ENCODE data around the gene NDST4.

The NDST4 gene

DNA sequence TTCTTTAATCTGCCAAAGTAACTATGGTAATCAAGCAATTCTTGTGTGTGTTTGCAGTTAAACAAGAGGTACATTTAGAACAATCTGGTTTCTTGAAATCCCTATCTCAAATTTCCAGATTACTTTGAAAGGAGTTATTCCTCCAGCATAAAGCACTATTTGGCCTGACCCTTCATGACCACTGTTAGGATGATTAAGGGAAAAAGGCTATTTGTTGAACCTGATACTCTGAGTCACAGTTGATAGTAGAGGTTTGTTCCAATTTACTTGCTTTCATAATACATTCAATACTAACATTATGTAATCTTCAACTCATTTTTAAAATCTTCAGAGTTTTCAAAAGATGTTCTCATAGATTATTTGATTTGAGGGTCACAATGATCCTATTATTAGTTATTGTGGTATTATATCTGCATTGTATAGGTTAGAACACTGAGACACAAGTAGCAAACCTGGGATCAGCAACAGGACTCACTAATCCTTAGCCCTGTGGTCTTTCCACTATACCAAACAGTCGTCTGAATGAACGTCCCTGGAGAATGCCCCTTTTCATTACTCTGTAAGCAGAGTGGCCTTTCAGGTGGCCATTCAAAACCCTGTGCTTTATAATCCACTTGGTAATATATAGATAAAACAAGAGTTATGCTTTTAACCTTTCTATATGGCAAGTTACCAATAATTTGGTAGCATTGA, 8.1 kb upstream of the NDST4 start:
- ATAC-seq (ENCODE audit: insufficient read depth, low read depth): no peak
- Histone ChIP-seq H3K27ac (ENCODE audit: low read length) (no peak overlapping the region), H3K79me2 (ENCODE audit: insufficient read depth, low read length) (no peaks in the 10 kb centered on the region), H3K36me3 (ENCODE audit: insufficient read depth, low read length) (no peaks in the 10 kb centered on the region), H3K27me3 (ENCODE audit: insufficient read depth, low read length, poor library complexity) (no peaks in the 10 kb centered on the region), H3K9me3 (ENCODE audit: insufficient read depth, low read length, severe bottlenecking) (no peaks in the 10 kb centered on the region), H3K4me3 (ENCODE audit: low read depth in 1 of 2, low read length in 2 of 2) (no peak overlapping the region), H2AFZ (ENCODE audit: low read depth, low read length) (no peak overlapping the region), H3K4me1 (ENCODE audit: insufficient read depth, low read length) (no peaks in the 10 kb centered on the region), H3K9ac (ENCODE audit: low read depth, low read length) (no peak overlapping the region), H4K20me1 (ENCODE audit: insufficient read depth, low read length) (no peaks in the 10 kb centered on the region), H3K4me2 (ENCODE audit: insufficient read depth, low read length) (no peak overlapping the region)
- DNase-seq: no peak
- no peak for TF ChIP-seq EZH2 (IDR thresholded peaks at IDR 0.05; ENCODE audit: borderline replicate concordance, low read depth, low read length, severe bottlenecking)
- TF ChIP-seq, protein P1, sequence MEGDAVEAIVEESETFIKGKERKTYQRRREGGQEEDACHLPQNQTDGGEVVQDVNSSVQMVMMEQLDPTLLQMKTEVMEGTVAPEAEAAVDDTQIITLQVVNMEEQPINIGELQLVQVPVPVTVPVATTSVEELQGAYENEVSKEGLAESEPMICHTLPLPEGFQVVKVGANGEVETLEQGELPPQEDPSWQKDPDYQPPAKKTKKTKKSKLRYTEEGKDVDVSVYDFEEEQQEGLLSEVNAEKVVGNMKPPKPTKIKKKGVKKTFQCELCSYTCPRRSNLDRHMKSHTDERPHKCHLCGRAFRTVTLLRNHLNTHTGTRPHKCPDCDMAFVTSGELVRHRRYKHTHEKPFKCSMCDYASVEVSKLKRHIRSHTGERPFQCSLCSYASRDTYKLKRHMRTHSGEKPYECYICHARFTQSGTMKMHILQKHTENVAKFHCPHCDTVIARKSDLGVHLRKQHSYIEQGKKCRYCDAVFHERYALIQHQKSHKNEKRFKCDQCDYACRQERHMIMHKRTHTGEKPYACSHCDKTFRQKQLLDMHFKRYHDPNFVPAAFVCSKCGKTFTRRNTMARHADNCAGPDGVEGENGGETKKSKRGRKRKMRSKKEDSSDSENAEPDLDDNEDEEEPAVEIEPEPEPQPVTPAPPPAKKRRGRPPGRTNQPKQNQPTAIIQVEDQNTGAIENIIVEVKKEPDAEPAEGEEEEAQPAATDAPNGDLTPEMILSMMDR (IDR thresholded peaks at IDR 0.05; ENCODE audit: borderline replicate concordance, extremely low read depth, low read length, poor library complexity, severe bottlenecking): no peak

DNA sequence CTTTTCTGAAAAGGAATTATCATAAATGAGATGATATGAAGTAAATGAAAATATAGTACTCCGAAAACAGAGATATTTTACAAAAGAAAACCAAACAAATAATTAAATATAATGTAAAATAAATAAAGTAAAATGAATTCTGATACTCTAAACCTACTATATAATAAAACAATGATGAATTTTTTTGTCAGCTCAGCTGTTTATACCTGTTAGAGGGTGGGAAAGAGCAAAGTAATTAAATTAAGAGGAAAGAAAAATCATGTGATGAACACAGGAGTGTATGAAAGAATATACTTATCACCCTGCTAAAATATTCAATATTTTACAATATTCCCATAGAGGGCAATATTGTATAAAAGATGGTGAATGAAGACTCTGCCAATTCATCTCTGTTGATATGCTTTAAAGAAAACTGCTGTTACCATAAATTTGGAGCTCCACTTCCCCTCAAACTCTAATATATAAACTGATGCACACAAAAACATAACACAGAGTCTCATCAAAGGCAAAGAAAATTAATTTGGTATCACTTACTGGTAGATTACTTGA, 6.5 kb upstream of the NDST4 start:
- no peak overlapping the region for H3K27ac ChIP-seq (ENCODE audit: low read length)
- H3K4me2 ChIP-seq (ENCODE audit: insufficient read depth, low read length): no peak overlapping the region
- H3K4me1 ChIP-seq (ENCODE audit: insufficient read depth, low read length): no peaks in the 10 kb centered on the region
- no peaks in the 10 kb centered on the region for H3K27me3 ChIP-seq (ENCODE audit: insufficient read depth, low read length, poor library complexity)
- no peaks in the 10 kb centered on the region for H3K9me3 ChIP-seq (ENCODE audit: insufficient read depth, low read length, severe bottlenecking)
- H2AFZ ChIP-seq (ENCODE audit: low read depth, low read length): no peak overlapping the region
- H3K36me3 ChIP-seq (ENCODE audit: insufficient read depth, low read length): no peaks in the 10 kb centered on the region
- H3K79me2 ChIP-seq (ENCODE audit: insufficient read depth, low read length): no peaks in the 10 kb centered on the region
- H4K20me1 ChIP-seq (ENCODE audit: insufficient read depth, low read length): no peaks in the 10 kb centered on the region
- TF ChIP-seq EZH2 (IDR thresholded peaks at IDR 0.05; ENCODE audit: borderline replicate concordance, low read depth, low read length, severe bottlenecking): no peak
- TF ChIP-seq, protein P1 (IDR thresholded peaks at IDR 0.05; ENCODE audit: borderline replicate concordance, extremely low read depth, low read length, poor library complexity, severe bottlenecking): peak; percentile 40
- no peak overlapping the region for H3K9ac ChIP-seq (ENCODE audit: low read depth, low read length)
- H3K4me3 ChIP-seq (ENCODE audit: low read depth in 1 of 2, low read length in 2 of 2): no peak overlapping the region
- no peak for DNase-seq
- peak; percentile 33; the same call in 1 of the 3 replicates for ATAC-seq (ENCODE audit: insufficient read depth, low read depth)

DNA sequence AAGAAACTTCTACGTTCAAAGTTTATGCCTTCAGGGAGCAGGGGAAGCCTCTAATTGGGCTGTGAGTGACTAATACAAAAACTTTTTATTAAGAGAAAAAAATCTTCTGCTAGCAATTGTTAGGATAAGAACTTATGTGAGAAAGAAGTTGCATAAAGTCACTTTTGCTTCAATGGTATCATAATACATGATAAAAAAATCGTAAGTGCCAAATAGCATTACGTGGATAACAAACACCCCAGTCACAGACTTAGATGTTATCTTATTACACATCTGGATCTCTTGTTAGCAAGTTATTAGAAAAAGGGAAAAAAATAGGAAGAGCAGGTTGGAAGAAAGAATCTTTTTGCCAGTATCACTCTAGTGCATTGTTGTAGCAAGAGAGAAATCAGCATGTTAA, 4.2 kb upstream of the NDST4 start:
- no peaks in the 10 kb centered on the region for H3K9me3 ChIP-seq (ENCODE audit: insufficient read depth, low read length, severe bottlenecking)
- TF ChIP-seq, protein P1 (IDR thresholded peaks at IDR 0.05; ENCODE audit: borderline replicate concordance, extremely low read depth, low read length, poor library complexity, severe bottlenecking): no peak
- no peak for TF ChIP-seq EZH2 (IDR thresholded peaks at IDR 0.05; ENCODE audit: borderline replicate concordance, low read depth, low read length, severe bottlenecking)

More for the DNA sequence above, 4.2 kb upstream of the NDST4 start:
- Histone ChIP-seq H4K20me1 (ENCODE audit: insufficient read depth, low read length) (no peaks in the 10 kb centered on the region), H3K27ac (ENCODE audit: low read length) (no peak overlapping the region), H3K4me1 (ENCODE audit: insufficient read depth, low read length) (no peaks in the 10 kb centered on the region), H3K36me3 (ENCODE audit: insufficient read depth, low read length) (no peaks in the 10 kb centered on the region), H3K27me3 (ENCODE audit: insufficient read depth, low read length, poor library complexity) (no peaks in the 10 kb centered on the region), H2AFZ (ENCODE audit: low read depth, low read length) (no peak overlapping the region), H3K79me2 (ENCODE audit: insufficient read depth, low read length) (no peaks in the 10 kb centered on the region), H3K4me2 (ENCODE audit: insufficient read depth, low read length) (no peak overlapping the region), H3K4me3 (ENCODE audit: low read depth in 1 of 2, low read length in 2 of 2) (no peak overlapping the region), H3K9ac (ENCODE audit: low read depth, low read length) (no peak overlapping the region)
- ATAC-seq (ENCODE audit: insufficient read depth, low read depth): no peak
- DNase-seq: no peak

Measured in DND-41 (cell line).